BLaER1 treated with 17β-estradiol and CSF1 and Interleukin-3, amounts not matched to agents 10 nM and 100 nM (cell line): ENCODE data around the gene PRUNE1.

Experiments
- H3K27ac ChIP-seq, 11 experiments: shearing (Covaris generic); formaldehyde crosslinking; 2 replicates each; pipeline ENCODE4 v1.8.1; 2022
- H3K27me3 ChIP-seq, 11 experiments: shearing (Covaris generic); formaldehyde crosslinking; 2 replicates each; pipeline ENCODE4 v1.8.1; 2022
- H3K36me3 ChIP-seq, 11 experiments: shearing (Covaris generic); formaldehyde crosslinking; 2 replicates each; pipeline ENCODE4 v1.8.1; 2022
- H3K4me1 ChIP-seq, 10 experiments: shearing (Covaris generic); formaldehyde crosslinking; 2 replicates each; pipeline ENCODE4 v1.8.1; 2022
- H3K4me2 ChIP-seq, 11 experiments: shearing (Covaris generic); formaldehyde crosslinking; 2 replicates each; pipeline ENCODE4 v1.8.1; 2022
- H3K4me3 ChIP-seq, 10 experiments: shearing (Covaris generic); formaldehyde crosslinking; 2 replicates each; pipeline ENCODE4 v1.8.1; 2022
- H3K9ac ChIP-seq, 11 experiments: shearing (Covaris generic); formaldehyde crosslinking; 2 replicates each; pipeline ENCODE4 v1.8.1; 2022
- H3K9me3 ChIP-seq, 11 experiments: shearing (Covaris generic); formaldehyde crosslinking; replicated peaks in 1 of 11; 2 replicates each; pipeline ENCODE4 v1.8.1; 2022
- H4K20me1 ChIP-seq, 11 experiments: shearing (Covaris generic); formaldehyde crosslinking; 2 replicates each; pipeline ENCODE4 v1.8.1; 2022
- Cebpa-rat ChIP-seq, 11 experiments: shearing (Covaris generic); IDR thresholded peaks; 2 replicates each; pipeline ENCODE4 v1.8.1; 2022

PRUNE1 gene

GRCh38 chr1:151006327-151007052, 1.8 kb upstream of the PRUNE1 start, which contains the start of gene MINDY1:
MINDY1 (minus strand) TSS chr1:151006902; CDS start chr1:151002617, 4,285 bp downstream.
- Histone ChIP-seq H3K4me2 (peak within 1 kb of the TSS; percentile 83 to 97 (median 93)), H3K27ac (peak within 1 kb of the TSS; percentile 68 to 90 (median 83)), H3K9ac (peak within 1 kb of the TSS; percentile 75 to 87 (median 82)), H3K9me3 (no peaks in the 10 kb centered on the region), H3K4me3 (peak within 1 kb of the TSS; percentile 64 to 83 (median 72)), H4K20me1 (peaks cover 0 to 9% (median 0%) of the 10 kb centered on the region in 11 experiments; a peak in 2 of 22 replicates), H3K27me3 (no peaks in the 10 kb centered on the region), H3K4me1 (peaks cover 83 to 93% (median 89%) of the 10 kb centered on the region in 10 experiments), H3K36me3 (peaks cover 0 to 20% (median 6%) of the 10 kb centered on the region in 11 experiments; a peak in 10 of 22 replicates)
- no peak for TF ChIP-seq Cebpa-rat (IDR thresholded peaks at IDR 0.05)

DNA sequence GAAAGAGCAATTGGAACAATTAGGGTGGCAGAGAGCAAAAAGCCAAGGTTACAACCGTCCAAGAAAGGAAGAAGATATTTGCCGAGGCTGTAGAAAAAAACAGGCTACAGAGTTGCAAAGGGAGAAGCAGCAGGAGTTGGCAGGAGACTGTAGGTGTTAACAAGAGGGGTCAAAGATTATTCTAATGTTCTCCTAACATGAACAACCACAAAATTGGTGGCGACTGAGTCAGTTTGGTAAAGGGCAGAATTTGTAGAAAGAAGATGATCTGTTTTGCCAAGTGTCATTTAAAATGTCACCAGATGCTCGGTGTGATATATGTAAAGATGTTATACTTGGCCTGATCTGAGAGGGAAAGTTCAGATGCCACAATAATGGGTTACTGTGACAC, 401 bp upstream of the PRUNE1 start:
- H3K4me1 ChIP-seq: peaks cover 83 to 93% (median 90%) of the 10 kb centered on the region in 10 experiments
- H3K4me2 ChIP-seq: peak overlapping the region; percentile 83 to 97 (median 93)

DNA sequence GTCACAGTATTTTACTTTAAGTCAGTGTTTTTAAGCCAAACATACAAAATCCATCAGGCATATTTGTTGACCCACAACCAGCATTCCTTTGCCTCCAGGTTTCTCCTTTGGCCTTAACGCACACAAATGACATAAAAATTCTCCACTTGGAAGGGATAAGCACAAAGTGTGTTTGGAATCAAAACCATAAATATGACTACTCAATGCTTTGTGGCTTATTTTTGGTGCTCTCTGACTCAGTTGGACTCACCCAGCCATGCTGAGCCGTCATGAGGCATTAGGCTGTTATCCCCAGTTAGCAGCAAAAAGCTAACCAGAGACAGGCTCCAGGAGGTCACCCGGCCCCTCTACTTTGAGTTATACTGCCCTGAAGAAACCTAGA, 948 bp downstream of the PRUNE1 start:
- H3K36me3 ChIP-seq: peaks cover 0 to 8% (median 0%) of the 10 kb centered on the region in 11 experiments; a peak in 2 of 22 replicates
- H4K20me1 ChIP-seq: peaks cover 0 to 7% (median 0%) of the 10 kb centered on the region in 11 experiments; a peak in 2 of 22 replicates
- TF ChIP-seq Cebpa-rat (IDR thresholded peaks at IDR 0.05): no peak
- H3K27me3 ChIP-seq: no peaks in the 10 kb centered on the region
- H3K27ac ChIP-seq: peak overlapping the region; percentile 68 to 90 (median 78); a peak in 19 of 22 replicates
- H3K9ac ChIP-seq: peak overlapping the region; percentile 73 to 87 (median 83)
- H3K9me3 ChIP-seq: no peaks in the 10 kb centered on the region
- peaks cover 83 to 93% (median 90%) of the 10 kb centered on the region in 10 experiments for H3K4me1 ChIP-seq
- H3K4me3 ChIP-seq: peak overlapping the region; percentile 68 to 83 (median 77)
- peak overlapping the region; percentile 83 to 97 (median 94) for H3K4me2 ChIP-seq

More for the DNA sequence above, 401 bp upstream of the PRUNE1 start:
- H3K9ac ChIP-seq: peak overlapping the region; percentile 7 to 87 (median 82); a peak in 16 of 22 replicates
- H3K4me3 ChIP-seq: peak overlapping the region; percentile 68 to 83 (median 77); a peak in 18 of 20 replicates
- H3K9me3 ChIP-seq: no peaks in the 10 kb centered on the region
- H3K36me3 ChIP-seq: peaks cover 0 to 8% (median 0%) of the 10 kb centered on the region in 11 experiments; a peak in 2 of 22 replicates
- H4K20me1 ChIP-seq: peaks cover 0 to 2% (median 0%) of the 10 kb centered on the region in 11 experiments; a peak in 1 of 22 replicates
- H3K27me3 ChIP-seq: no peaks in the 10 kb centered on the region
- peak overlapping the region in 10 of 11 experiments; percentile 68 to 90 (median 81); a peak in 19 of 22 replicates for H3K27ac ChIP-seq
- TF ChIP-seq Cebpa-rat (IDR thresholded peaks at IDR 0.05): no peak

DNA sequence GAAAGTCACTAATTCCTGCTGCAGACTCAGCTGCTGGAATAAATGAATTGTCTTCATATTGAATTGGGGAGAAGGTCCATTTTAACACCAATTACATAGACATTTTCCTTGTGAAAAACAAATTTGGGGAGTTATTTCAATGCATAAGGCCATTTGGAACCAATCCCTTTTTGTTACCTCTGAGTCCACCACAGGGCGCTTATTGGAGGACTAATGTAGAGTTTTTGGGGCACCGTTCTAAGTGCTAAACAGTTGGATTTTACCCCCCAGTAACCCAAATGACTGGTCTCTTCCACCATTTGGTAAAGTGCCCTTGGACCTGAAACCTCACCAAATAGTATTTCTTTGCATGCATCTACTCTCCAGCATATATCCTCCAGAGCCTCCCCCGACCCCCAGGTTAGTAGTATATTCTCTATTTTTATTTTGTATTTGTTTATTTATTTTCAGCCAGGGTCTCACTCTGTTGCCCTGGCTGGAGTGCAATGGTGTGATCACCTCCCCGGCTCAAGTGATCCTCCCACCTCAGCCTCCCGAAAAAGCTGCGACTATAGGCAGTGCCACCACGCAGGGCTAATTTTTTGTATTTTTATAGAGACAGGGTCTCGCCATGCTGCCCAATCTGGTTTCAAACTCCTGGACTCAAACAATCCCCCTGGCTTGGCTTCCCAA, 1.6 kb downstream of the PRUNE1 start:
- TF ChIP-seq Cebpa-rat (IDR thresholded peaks at IDR 0.05): no peak
- Histone ChIP-seq H3K27me3 (no peaks in the 10 kb centered on the region), H3K27ac (peak overlapping the region in 1 of 11 experiments; percentile 78; a peak in 1 of 22 replicates), H4K20me1 (peaks cover 0 to 7% (median 0%) of the 10 kb centered on the region in 11 experiments; a peak in 2 of 22 replicates), H3K4me2 (peak overlapping the region; percentile 83 to 97 (median 94)), H3K4me3 (peak overlapping the region in 9 of 10 experiments; percentile 69 to 83 (median 77); a peak in 15 of 20 replicates), H3K4me1 (peaks cover 83 to 93% (median 88%) of the 10 kb centered on the region in 10 experiments), H3K36me3 (peaks cover 0 to 8% (median 0%) of the 10 kb centered on the region in 11 experiments; a peak in 4 of 22 replicates), H3K9me3 (no peaks in the 10 kb centered on the region), H3K9ac (peak overlapping the region in 9 of 11 experiments; percentile 82 to 87 (median 85); a peak in 12 of 22 replicates)

- no peak overlapping the region for H3K27ac ChIP-seq
- H3K36me3 ChIP-seq: peaks cover 0 to 8% (median 0%) of the 10 kb centered on the region in 11 experiments; a peak in 4 of 22 replicates
- H3K4me3 ChIP-seq: no peak overlapping the region
- peak overlapping the region; percentile 83 to 97 (median 94); a peak in 19 of 22 replicates for H3K4me2 ChIP-seq
- no peaks in the 10 kb centered on the region for H3K9me3 ChIP-seq
- no peaks in the 10 kb centered on the region for H3K27me3 ChIP-seq
- peaks cover 78 to 88% (median 83%) of the 10 kb centered on the region in 10 experiments for H3K4me1 ChIP-seq
- no peak overlapping the region for H3K9ac ChIP-seq
- peaks cover 0 to 7% (median 0%) of the 10 kb centered on the region in 11 experiments; a peak in 2 of 22 replicates for H4K20me1 ChIP-seq
- TF ChIP-seq Cebpa-rat (IDR thresholded peaks at IDR 0.05): no peak
These were observed 2.1 kb downstream of the PRUNE1 start for GRCh38 chr1:151010346-151010726.

DNA sequence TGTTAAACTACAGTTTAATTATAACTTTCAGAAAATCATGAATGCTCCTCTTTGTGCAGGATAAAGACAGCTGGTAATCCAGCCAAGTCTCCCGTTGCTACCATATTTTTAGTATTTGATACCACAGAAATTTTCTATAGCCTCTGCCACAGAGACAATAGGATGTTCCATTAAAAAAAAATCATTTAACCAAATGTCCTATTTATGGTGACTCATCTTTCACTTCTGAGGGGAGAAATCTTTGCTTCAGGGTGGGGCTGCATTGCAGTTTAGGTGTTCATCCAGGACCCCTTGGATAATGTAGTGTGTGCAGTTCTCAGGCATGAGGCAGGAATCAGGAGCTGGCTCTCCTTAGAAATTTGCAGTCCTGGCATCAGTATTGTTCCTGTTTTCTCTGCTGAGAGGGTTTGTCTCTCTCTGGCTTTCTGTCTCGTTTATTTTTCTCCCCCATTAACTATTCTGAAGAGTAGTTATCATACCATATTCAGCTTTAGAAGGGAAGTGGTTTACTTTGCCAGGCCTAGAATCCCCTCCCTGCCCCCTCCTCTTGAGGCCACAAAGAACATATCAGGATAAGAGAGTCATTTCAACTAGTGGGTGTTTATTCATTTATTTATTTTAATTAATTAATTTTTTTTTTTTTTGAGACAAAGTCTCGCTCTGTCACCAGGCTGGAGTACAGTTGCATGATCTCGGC, 3.1 kb downstream of the PRUNE1 start:
- Histone ChIP-seq H3K4me1 (peaks cover 69 to 82% (median 75%) of the 10 kb centered on the region in 10 experiments), H3K27me3 (no peaks in the 10 kb centered on the region), H3K4me2 (peak overlapping the region; percentile 56 to 97 (median 92)), H3K9ac (peak overlapping the region in 5 of 11 experiments; percentile 12 to 35 (median 23); a peak in 4 of 22 replicates), H3K9me3 (no peaks in the 10 kb centered on the region), H3K27ac (peak overlapping the region in 6 of 11 experiments; percentile 3 to 47 (median 16); a peak in 6 of 22 replicates), H3K4me3 (no peak overlapping the region), H4K20me1 (peaks cover 0 to 7% (median 0%) of the 10 kb centered on the region in 11 experiments; a peak in 2 of 22 replicates), H3K36me3 (peaks cover 0 to 11% (median 3%) of the 10 kb centered on the region in 11 experiments; a peak in 7 of 22 replicates)
- no peak for TF ChIP-seq Cebpa-rat (IDR thresholded peaks at IDR 0.05)

DNA sequence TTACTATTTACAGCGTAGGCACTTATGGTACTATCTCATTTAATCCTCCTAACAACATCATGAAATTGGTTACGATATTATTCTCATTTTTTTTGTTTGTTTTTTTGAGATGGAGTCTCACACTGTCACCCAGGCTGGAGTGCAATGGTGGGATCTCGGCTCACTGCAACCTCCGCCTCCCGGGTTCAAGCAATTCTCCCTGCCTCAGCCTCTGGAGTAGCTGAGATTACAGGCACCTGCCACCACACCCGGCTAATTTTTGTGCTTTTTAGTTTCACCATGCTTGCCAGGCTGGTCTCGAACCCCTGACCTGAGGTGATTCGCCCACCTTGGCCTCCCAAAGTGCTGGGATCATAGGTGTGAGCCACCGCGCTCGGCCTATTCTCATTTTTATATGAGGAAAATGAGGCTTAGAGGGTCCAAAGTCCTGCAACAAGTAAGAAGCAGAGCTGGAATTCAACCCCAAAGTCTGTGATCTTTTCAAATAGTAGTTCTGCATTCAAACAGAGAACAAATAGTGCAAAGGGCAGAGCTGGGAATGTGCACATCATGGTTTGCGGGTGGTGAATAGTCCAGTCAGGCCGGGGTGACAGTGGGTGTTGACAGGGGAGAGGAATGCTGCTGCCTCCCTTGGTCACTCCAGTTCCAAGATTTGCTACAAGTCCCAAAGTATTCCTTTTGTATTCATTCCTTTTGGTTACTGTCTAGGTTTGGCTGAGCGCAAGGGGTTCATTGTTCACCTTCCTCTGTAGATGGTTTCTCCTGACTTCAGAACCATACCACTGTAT, 4.6 kb downstream of the PRUNE1 start:
- Histone ChIP-seq H3K36me3 (peaks cover 7 to 19% (median 10%) of the 10 kb centered on the region in 11 experiments; a peak in 19 of 22 replicates), H3K27ac (peak overlapping the region in 4 of 11 experiments; percentile 10 to 37 (median 18); a peak in 5 of 22 replicates), H3K9me3 (no peaks in the 10 kb centered on the region), H3K9ac (0 out of 22 replicates have a peak overlapping the region, but pooled peaks of 1 of the 11 experiments have one; percentile 20), H3K4me2 (peak overlapping the region; percentile 32 to 70 (median 48); a peak in 20 of 22 replicates), H3K27me3 (no peaks in the 10 kb centered on the region), H3K4me1 (peaks cover 57 to 70% (median 62%) of the 10 kb centered on the region in 10 experiments), H4K20me1 (peaks cover 0 to 7% (median 0%) of the 10 kb centered on the region in 11 experiments; a peak in 2 of 22 replicates), H3K4me3 (no peak overlapping the region)
- no peak for TF ChIP-seq Cebpa-rat (IDR thresholded peaks at IDR 0.05)
